ENCODE measurements around the gene PCSK2.

Gene PCSK2

DNA sequence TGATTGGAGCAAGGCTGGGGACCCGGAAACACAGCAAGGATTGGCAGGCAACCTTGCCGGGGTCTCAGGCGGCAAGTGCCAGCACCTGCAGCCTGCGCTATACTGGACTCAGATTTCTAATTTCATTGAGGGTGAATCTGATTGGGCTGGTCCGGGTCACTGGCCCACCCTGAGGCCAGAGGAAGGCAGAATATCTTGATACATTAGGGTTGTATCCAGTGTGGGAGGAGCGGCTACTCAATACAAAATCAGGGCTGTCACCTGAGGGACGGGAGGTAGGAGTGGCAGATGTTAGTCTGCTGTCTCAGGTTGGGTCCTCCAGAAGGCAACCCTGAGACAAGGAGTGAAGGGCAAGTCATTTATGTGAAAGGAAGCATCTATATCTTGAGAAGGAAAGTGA lies 263.7 kb downstream of the PCSK2 start:
- DNase-seq: no peak

DNA sequence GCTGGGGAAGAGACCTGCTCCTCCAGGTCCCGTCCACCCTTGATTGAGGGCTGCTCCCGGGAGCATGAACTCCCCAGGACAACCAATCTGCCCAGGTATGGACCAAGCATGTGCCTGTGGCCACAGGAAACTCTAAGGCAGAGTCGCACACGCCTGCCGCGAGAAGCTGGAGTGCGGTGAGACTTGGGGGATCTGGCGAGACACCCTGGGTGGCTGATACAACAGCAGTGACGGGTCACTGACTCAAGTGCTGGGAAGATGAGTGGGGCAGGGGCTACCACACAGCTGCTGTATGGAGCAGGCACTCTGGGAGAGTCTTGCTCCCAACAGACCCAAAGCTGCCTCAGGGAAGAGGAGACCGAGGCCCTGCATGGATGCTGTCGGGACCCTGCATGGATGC lies 264.2 kb downstream of the PCSK2 start:
- DNase-seq: no peak

DNA sequence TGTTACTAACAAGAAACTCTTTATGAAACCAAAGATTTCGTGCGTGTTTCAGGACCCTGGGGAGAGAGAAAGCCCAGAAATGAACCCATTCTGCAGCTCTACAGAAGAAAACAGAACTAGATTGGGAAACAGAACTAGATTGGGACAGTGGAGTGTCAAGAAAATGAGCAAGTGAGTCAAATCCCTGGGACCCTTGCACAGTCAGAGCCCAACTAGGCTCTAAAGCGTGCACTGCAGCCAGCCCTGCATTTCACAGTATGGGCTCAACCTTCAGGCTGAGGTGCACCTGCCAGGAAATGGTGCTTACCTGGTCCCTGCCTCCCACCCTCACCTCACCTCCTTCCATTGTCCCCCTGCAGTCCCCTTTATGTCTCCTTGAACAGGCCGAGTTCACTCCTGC lies 264.6 kb downstream of the PCSK2 start:
- DNase-seq: no peak

DNA sequence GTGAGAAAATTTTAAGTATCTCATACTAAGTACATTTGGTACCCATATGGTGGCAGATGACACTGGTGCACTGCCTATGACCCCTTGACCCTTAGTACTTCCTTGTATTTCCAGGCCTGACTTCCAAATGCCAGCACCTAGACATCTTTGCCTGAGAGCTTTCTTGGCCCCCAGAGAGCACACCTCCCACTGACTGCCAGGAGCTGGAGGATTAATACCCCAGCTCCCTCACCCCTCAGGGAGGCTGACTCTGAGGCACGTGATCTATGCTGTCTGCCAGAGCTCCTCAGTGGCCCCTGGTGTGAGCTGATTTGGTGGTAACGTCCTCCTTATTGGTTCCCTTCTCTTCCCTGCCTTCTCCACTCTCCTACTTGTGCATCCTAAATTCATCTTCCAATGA lies 266.3 kb downstream of the PCSK2 start:
- no peak for DNase-seq

DNA sequence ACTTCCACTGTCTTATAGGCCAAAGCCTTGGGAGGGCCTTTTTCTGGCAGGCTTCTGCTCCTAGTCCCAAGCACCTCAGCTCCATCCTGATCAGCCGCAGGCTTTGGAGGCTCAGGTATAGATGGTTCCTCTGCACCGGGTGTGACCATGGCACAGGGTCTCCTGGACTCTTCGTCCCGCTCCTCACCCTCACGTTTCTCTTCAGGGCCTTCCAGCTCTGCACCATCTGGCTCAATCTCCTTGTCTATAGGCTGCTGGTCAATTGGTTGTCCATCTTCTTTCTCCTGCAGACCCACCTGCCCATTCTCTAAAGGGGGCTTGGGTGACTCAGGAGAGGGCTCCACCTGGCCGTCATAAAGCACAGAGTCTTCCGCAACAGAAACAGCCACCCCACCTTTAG lies 267.4 kb downstream of the PCSK2 start:
- no peak for DNase-seq

DNA sequence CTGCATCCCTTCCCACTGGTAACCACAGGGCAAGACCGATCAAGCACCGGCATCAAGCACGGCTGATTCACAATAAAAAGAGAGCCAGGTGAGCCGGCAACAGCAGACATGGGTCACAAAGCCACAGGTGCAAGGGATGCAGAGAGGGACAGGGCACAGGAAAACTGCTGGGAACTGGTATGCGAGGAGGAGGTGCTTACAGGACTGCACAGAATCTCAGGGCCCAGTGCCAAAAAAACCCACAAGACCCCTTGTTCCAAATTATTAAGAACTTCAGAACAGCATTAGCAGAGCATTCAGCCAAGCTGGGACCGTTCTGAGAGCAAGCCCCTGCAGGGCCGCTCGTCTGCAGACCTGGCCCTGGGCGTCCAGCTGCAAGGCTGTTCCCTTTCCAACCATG lies 269.0 kb downstream of the PCSK2 start:
- no peak for DNase-seq

DNA sequence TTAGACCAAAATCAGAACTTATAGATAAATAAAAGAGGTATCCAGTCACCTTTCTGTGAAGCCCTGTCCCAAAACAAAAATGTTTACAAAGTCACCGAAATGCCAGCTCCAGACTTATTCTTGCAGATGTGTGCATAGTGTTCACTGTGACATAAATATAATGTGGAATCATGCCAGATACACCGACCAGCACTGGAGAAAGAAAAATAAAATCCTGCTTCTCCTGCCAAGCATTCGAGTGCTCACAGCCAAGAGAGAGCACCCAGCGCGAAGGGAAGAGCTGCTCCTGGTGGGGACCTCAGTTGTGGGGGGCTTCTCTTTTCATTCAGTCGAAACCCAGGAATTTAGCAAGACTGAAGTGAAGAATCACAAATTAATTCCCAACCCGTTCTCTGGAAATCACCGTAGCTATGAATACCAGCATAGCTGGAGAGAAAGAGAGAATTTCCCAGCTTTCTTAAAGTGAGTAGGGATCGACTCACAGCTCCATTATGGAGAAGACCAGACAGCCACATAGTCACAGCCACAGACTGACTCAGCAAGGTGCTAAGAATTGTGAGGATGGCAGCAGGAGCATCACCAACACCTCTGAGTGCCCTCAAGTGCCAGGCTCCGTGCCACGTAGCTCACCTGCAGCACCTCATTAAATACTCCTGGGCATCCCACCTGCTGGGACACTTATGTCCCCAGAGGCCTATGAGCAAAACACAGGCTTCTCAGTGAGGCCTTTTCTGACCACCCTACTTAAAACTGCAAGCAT lies 271.2 kb downstream of the PCSK2 start:
- peak; percentile 54 for DNase-seq

DNA sequence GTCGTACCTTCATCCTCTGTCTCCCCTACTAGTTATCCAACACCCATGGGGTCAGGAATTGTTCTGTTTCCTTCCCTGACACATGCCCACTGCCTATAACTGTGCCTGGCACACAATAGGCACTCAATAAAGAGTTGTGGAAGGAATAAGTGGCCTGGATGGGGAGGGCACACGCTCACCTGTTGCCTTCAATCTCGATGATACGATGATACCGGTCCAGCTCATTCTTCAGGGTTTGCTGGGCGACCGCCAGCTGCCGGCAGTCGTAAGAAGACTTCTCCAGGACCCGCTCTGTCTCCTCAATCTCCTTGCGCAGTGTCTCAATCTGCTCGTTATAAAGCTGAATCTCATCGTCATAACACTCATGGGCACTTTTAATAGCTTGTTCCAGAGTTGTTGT lies 271.8 kb downstream of the PCSK2 start:
- no peak for DNase-seq

DNA sequence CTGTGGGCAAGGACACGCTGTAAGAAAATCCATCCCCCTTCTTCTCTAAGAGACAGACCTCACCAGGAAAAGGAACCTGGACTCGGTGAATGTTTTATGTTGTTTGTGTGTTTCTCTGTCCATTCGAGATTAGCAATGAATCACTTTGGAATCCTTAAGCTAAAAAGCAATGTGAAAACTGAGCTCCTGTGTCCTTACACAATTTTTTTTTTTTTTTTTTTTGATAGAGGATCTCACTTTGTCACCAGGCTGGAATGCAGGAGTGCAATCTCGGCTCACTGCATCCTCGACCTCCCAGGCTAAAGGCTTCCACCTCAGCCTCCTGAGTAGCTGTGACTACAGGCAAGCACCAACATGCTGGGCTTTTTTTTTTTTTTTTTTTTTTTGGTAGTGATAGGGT lies 272.2 kb downstream of the PCSK2 start:
- no peak for DNase-seq

DNA sequence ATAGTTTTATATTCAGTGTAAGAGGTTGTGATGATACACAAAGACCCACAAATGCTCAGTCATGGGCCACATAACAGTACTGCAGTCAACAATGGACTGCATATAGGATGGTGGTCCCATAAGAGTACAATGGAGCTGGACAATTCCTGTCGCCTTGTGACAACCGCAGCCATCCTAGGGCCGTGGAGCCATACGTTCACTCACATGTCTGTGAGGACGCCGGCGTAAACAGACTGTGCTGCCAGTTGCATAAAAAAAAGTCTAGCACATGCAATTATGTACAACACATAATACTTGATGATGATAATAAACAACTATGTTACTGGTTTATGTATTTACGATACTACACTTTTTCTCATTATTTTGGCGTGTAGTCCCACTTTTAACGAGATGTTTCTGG lies 273.4 kb downstream of the PCSK2 start:
- DNase-seq: no peak

DNA sequence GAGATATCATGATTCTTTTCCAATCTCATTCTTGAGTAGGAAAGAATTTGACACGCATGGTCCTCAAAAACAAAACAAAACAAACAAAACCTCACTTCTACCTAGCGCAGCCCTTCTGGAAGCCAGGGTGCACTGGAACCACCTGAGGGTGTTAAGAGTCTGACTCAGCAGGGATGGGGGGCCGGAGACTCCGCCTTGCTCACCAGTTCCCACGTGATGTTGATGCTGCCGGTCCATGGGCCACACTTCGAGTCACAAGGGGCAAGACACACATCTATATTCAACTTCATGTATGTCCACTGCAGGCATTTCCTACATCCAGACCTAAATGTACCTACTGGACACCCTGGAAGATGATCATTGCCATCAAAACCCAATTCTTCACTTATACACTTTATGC lies 274.0 kb downstream of the PCSK2 start:
- no peak for DNase-seq

DNA sequence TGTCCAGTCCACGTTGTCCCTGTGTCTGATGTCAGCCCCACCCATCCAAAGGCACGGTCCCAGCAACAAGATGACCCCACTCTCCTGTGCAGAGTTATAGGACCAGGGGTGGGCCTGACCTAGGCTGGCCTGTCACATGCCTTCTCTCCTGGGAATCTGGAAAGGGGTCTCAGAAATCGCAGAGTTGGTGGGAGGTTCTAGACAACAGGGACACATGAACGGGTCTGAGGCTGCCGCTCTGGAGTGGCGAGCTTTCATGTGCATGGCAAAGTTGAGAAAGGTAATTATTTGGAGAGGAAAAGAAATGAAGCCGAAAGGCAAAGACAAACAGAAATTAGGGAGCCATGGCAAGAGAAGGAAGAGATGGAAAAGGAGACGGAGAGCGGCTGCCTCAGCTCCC lies 274.9 kb downstream of the PCSK2 start:
- no peak for DNase-seq

DNA sequence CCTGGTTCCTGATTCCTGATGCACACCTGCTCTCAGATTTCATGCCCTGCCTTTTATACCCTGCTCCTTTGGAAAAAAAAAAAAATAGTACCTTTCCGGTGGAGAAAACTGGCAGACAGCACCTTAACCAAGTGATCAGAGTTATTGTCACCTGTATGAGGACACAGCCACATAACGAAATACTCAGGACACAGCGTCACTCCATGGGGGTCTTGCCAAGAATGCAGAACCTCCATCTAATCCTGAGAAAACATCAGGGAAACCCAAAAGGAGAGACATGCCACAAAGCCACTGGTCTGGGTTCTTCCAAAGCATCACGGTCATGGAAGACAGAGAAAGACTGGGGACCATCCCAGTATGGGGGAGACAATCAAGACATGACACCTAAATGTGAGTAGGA lies 275.3 kb downstream of the PCSK2 start:
- no peak for DNase-seq

DNA sequence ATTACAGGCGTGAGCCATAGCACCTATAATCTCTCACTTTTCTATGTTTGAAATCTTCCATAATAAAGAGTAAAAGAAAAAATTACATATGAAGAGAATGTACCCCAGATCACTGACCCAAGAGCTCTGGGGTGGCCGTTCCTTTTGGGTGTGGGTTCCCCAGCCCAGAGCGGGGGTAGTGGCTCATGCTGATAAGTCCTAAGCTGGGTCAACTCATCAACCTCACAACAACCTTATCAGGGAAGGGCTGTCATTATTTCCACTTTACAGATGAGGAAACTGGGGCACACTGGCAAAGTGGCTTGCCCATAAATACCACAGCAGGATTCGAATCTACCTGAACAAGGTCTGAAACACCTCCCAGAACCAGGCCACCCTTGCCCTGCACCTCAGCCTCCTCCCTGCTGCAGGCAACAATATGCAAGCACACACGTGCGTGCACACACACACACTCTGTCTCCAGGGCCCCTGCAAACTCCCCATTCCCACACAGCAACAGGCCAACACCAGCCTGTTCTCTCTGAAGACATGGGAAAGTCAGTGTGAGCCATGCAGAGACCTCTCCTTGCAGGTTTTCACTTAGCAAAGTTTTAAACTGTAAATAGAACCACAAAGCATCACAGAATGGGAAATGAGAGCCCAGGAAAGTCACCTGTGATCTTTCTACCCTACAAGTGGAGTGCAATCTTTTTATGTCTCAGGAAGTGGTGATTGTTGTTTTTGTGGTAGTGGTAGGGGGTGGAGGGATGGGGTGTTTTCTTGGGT lies 276.6 kb downstream of the PCSK2 start:
- no peak for DNase-seq

DNA sequence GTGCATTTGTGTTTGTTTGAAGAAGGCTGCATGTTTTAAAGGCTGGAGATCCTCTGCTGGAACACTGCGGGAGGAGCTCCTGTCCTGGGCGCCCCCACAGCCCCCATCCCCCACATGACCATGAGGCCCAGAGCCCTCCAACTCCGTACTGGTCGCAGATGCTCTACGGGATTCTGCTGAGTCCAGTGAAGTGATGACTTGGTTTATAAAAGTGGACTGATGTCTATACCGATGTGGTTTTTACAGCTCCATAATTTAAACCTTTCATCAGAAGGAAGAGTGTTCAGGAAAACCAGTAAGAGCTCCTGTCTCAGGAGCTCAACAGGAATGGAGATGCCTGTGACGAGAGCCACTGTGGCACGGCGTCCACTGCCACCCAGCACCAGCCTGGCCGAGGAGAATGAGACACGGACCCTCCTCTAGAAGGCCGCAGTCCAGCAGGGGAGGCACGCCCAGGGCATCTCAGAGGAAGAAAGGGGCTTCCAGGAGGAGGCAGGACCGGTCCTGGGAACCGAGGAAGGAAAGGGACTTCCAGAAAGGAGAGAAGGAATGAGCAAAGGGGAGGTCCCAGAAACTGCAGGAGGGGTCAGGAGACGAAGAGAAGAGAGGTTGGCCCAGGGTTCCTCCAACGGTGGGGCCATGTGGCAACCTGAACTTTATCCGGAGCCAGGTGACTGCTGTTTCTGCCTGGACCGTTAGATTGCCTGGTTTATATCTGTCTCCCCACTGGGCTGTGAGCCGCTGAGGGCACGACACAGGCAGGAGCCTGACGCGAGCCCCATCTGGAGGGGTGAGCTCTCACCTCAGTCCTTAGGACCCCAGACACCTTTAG lies 277.4 kb downstream of the PCSK2 start:
- no peak for DNase-seq

DNA sequence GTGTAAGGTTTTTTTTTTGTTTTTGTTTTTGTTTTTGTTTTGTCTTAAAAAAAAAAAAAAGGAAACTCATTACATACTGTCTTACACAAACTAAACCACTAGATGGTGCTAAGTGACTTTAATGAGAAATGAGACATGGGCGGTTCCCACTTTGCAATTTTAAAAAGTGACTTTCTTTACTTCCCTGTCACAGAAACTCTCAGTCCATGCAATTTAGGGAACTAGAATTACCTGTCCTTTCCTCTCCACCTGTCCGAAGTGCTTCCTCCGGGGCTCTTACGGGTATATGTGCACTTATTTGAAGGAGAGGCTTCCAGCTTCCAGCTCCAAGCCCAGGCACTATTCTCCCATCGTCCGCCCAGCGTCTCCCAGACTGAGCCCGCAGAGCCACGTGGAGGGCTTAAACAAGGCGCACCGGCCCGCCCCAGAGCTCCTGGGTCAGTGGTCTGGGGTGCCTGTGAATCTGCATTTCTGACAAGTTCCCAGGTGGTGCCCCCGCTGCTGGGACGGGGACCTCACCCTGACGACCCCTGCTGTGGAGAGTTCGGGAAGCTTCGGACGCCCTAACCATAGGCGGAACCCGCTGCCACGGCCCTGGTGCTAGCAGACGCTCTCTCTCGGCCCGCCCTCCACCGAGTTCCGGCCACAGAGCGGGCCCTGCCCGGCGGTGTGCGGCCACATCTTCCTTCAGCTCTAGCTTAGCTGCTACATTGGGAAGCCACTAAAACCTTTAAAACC lies 278.2 kb downstream of the PCSK2 start:
- DNase-seq: peak; percentile 21

DNA sequence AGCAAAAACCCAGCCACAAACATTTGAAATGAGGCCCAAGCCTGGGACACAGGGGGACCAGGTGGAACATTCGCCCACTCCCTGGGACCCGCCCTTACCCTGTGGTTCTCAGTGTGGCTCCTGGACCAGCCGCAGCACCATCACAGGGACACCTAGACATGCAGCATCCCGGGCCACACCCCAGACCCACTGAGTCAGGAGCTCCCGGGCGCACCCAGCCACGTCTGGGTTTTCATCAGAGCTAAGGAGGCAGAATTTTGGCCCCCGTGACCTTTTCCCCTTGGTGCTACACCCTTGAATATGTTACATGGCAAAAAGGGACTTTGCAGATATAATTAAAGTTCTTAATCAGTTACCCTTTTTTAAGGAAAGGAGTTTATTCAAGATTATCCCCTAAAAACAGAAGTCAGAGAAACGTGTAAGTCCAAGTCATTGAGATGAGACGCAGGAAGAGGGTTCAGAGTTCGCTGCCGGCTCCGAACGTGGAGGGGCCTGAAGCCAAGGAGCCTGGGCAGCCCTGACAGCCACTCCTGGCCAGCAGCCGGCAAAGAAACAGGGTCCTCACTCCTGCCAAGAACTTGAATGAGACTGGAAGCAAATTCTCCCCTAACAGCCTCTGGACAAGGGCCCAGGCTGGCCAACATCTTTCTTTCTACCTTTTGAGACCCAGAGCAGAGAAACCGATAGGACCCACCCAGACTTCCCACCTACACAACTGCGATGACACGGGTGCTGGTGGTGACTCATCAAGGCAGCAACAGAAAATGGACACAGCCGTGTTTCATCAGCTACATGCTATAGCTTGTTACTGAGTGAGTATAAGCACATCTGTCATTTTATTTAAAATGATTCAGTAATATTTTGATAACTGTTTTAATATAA lies 279.0 kb downstream of the PCSK2 start:
- DNase-seq: no peak

DNA sequence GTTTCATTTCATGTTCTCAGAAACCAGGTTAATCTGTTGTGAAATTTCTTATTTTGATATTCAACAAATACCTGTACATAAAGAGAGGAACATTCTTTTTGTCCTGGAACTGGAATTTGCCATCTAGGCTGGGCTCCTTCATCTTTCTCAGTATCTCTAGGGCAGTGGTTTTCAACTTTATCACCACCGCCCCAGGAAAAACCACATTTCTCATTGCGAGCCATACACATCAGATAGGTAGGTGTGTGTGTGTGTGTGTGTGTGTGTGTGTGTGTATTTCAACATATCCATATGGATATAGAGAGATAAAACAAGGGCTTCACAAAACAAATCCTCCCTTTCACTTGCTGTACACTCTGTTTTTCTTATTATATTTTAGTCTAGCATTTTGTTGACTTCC lies 280.2 kb downstream of the PCSK2 start:
- DNase-seq: no peak

DNA sequence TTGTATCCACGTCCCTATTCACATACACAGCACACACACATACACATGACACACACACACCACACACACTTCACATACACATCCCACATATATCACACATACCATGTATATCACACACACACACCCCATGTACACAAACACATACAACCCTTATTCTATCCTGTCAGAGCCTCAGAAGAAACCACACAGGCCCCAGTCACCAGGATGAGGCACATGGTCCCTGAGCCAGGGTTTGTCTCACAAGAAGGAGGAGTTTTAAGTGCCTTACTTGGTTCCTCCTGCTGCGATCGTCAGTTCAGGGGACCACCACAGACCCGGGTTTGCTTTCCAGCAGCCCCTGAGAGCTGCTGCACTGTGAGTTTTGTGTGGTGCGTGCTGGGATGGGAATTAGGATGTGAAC lies 280.7 kb downstream of the PCSK2 start:
- no peak for DNase-seq

DNA sequence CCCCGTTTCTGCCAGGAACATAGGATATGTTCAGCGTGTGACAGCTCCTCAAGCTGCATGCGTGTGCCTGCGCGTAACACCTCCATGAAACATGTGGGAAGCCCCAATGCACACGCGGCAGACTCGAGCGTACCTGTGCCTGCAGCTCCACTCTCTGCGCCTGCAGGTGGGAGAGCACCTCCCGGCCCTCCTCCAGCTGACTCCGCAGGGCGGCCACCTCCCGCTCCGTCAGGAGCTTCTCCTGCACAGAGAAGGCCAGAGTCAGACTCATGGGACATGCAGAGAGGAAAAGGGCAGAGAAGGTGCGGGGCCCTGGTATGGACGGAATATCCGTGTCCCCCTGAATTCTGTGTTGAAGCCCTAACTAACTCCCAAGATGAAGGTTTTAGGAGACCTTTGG lies 281.9 kb downstream of the PCSK2 start:
- DNase-seq: no peak

DNA sequence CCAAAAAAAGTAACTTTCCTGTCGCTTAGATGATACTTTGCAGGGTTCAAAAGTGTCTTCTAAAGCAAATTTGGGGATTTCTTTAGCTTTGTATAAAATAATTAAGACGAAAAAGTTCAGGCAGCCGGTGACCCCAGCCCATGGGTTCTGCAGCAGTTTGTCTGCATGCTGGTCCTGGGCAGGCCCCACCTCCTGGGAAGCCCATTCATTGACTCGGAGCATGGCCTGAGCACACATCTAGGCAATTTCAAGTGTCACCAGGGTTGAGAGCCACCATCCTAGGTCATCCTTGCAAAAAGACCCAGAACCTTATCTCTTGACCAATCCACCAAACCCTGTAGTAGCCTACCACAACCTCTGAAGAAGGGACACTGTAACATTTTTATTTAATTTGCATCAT lies 283.7 kb downstream of the PCSK2 start:
- no peak for DNase-seq

DNA sequence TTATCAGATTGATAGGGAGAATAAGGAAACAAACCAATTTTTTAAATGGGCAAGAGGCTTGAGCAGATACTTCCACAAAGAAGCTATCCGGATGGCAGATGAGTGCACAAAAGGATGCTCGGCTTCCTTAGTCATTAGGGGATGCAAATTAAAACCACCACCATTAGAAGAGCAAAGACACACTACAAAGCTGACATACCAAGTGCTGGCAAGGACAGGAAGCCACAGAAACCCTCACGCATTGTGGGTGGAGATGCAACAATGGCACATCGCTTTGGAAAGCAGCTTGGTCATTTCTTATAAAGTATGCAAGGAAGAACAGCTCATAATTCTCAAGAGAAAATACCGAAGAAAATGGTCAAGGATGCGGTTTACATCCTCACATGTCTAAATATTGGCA lies 284.6 kb downstream of the PCSK2 start:
- no peak for DNase-seq

Data from NCI-H510A (cell line).